Endometrial microvascular endothelial cells (primary cell): Measurements from ENCODE around the gene CLIC6. TPM values are rescaled to one million over a fixed set of nuclear protein-coding genes. Genes with fewer than 3 reads are reported as not detected.
"Not testable (repeated sequence)": the region's sequence is repeated elsewhere in the genome, so short reads cannot be mapped to it uniquely, and the experiment has no call there.

Source experiments
- in situ Hi-C: cut with HindIII; loops from 2 replicates; pipeline ENCODE4 v1.10.0; 2017; ENCODE audit warnings: low sequenced_read_pairs, low pct_unique_long_range_greater_than_20kb; ENCODE audit errors: inconsistent ontology term
- total RNA-seq: library from RNA; depleted of rRNA; stranded (reverse); fragments of >200 nt; gene quantifications from one replicate; pipeline ENCODE4 v1.2.3, GENCODE V29; 2015; ENCODE audit errors: inconsistent ontology term

CLIC6 gene
- total RNA-seq, 1 donor from 2014 or later = not detected

DNA sequence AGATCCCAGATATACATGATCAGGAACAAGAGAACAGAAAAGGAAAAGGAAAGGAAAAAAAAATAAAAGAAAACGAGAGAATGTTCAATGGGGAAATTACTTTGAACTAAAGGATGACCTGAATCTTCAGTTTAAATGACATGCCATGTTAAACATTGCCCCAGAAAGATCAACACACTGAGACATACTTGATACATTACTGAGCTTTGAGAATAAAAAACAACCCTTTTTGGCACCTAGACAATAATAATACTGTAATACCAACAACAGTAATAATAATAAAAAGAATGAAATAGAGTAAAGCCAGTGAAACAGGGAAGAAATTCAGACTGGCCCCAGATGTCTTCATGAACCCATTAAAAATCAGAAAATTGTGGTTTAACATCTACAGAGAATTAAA is 44.8 kb downstream of the CLIC6 start:
- in situ Hi-C loops = no loop called here

DNA sequence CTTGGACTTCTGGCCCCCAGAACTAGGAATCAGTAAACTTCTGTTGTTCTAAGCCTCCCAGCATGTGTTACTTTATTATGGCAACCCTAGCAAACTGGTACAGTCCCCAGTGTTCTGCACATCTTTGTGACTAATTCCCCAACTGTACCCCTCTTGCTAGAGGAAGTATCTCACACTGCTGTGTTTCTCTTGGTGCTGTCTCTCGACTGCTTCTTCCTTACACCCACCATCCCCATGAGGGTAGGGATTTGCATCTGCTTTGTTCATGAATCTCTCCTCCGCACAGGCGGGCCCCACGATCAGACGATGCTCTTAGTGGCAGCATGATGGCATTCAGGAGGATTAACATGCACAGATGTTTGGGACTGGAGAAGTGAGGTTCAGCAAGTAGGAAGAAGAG is 46.7 kb downstream of the CLIC6 start:
- in situ Hi-C loops = no loop called here

DNA sequence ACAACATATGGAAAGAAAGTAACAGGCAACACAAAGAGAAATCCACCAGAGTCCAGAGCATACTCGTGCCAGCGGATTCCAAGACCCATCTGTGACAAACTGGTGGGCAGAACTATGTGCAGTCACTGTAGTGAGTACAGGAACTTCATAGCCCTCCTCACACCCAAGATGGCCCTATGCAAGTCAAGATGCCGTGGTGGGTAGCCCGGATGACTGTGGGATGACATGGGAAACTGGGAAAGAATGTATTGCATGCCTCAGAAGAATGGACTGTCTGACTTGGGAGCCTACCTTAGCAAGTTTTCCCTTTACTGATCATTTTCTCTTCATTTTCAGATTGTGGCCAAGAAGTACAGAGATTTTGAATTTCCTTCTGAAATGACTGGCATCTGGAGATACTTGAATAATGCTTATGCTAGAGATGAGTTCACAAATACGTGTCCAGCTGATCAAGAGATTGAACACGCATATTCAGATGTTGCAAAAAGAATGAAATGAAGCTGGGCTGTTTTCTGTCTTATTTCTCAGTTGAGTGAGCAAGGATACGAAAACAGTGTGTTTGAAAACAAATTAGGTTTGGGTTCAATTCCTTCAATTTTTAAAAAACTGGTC is 47.3 kb downstream of the CLIC6 start:
- in situ Hi-C loops = no loop called here

DNA sequence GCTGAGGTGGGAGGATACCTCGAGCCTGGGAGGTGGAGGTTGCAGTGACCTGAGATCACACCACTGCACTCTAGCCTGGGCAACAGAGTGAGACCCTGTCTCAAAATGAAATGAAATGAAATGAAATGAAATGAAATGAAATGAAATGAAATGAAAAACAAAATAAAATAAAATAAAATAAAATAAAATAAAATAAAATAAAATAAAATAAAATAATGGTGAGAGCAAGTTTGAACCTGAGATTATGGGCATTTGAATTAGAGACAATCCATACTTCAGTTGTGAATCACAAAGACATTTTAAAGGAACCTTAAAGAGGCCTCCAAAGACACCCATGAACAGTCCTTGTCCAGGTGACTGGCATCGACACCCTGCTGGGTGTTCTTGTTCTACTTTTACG is 49.7 kb downstream of the CLIC6 start:
- in situ Hi-C loops = not testable (repeated sequence)

DNA sequence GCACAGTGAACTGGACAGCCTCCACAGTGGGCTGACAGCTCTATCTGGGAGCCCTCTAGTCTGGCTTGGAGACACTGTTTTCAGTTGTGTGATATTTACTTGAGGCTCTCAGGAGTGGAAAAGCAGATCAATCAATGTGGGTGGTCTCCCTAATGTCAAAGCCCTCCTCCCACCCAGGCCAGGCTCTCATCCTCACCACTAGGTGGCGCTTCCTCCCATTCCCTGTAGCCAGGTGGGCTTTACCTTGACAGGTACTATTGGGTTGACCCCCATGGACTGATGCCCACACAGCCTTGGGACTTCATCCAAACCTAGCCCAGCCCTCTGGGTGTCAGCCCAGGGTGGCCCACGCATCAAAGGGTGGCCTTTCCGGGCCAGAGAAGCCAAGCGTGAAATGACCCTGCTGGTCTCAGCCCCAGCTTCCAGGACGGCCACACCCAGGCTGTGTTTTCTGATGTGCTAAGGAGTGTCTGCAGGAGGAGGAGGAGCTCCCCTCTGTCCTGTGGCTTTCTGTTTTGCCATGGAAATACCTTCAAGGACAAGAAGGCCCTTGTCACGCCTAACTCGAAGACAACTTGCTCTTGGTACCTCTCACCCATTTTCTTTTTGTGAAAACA is 54.0 kb downstream of the CLIC6 start:
- in situ Hi-C loops = no loop called here

DNA sequence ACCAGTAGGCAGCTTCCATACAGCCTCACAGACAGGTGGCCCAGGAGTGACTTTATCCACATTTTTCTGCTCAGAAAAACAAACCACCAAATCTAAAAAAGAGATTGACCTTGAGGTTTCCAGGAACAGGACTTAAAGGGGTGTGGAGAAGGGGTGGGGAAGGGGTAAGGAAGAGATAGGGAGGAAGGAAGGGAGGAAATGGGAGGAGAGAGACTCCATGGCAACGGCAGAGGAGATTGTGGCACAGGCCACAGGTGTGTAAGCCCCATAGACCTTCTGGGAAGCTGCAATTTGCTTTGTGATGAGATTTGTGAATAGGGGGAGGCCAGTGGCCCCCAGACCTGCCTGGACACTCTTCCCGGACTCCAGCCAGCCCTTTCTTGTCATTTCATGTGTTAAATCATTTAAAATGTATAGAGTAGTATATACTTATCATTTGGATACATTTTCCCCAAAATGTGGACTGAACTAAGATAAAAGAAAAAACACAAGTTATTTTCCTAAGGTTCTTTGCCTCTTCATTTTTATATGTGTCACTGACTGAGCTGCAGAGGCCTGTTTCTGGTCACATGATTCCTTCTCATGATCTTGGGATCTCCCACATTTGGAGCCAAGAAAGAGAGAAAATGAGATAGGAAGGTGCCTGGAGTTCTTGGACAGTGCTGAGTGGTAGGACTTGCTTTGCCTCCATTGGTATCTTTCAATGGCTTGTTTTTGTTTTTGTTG is 55.5 kb downstream of the CLIC6 start:
- in situ Hi-C loops = no loop called here

DNA sequence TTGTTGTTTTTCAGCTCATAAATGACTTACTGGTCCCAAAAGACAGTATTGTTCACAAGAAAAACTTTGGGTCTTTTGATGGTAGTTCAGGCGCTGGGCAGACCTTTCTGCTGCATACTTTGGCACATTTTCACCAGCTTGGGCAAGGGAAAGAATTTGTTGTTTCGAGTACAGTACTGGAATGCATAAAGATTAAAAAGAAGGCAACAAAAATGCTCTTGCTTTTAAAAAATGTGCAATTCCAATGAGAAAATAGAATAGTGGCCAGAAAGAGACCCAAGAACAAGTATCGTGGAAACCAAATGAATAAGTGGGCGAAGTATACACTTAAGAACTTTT is 56.0 kb downstream of the CLIC6 start:
- in situ Hi-C loops = no loop called here

DNA sequence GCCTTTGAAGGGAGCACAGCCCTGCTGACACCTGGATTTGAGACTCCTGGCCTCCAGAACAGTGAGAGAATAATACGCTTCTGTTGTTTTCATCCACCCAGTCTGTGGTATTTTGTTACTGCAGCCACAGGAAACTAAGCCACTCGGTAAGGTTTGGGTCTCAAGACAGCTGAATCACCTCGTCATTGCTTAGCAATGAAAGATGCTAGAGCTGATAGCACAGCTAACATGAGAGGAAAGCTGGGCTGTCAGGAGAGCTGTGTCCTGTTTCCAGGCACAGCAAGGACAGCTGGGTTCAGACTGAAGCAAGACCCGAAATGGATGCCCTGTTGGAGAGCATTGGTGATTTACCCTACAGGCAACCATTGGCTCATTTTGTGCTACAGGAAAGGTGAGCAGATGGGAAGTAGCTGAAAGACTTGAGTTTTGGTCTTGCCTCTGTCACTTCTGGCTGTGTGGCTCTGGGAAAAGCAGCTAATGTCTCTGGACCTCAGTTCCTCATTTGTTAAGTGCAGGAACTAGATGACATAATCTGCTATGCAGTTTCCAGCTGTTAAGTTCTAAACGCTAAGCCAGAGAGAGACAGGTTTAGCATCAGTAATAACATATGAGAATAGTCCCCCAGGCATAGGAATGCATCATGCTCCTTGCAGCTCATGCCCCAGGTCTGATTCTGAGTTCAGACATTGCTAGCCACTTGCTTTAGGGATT is 58.0 kb downstream of the CLIC6 start:
- in situ Hi-C loops = no loop called here

DNA sequence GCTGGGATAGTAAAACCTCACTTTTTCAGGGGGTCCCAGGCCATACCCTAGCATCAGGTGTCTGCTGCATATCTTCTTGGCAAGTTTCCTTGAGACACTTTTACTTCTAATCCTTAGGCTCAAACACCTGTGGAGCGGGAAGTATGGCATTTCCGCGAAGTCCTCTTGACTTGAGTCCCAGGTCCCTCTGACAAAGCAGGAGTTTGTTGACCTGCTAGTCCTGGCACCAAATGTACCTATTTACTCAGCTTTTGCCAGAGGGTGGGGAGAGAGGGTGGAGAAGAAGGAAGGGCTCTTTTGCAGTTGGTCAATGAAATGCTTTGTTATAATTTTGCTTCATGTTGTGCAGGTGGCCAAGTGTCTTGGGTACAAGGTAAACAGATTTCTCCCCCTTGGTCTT is 59.7 kb downstream of the CLIC6 start:
- in situ Hi-C loops = no loop called here

DNA sequence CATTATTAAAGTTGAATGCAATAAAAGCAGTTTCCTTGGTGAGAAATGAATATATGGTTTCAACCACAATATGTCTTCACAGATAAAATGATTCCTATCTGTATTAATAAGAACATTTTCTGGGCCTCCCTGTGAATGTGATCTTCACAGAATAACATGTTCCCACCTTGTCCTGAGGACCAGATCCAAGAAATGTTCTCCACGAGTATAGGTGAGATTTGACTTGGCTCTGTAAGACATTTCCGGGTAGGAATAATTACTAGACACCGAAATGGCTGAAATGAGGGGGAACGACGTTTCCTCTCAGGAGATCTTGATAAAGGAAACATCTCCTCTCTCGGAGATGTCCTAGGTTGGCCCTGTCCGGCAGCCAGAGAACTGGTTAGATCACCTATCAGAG is 61.4 kb downstream of the CLIC6 start:
- in situ Hi-C loops = no loop called here

DNA sequence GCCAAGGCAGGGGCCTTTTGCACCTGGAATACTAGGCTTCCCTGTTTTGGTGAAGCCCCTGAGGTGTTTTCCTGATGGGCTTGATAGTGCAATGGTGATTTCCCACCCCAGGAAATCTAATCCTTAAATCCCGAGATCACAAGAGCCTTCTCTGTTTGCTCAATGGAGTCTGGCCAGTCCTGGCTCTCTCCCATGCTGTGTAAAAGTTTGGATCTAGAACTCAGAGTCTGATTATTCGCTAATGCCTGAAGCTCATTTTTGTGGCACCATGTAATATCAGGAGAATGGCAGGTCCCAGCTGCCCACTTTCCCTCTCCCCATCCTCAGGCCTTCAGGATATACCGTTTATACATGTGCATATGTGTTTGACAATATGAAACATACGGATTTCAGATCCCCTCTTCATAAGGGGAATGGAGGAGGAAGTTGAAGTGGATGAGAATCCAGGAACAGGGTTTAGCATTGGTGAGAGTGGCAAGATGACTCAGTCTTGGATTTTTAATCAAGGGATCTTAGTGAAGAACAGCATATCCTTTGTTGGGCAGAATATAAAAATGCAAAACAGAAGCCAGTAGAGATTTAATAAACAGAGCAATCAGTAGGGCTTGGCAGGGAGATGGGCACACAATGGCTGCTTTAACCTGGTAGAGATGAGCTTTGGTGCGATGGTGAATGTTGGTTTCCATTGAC is 62.1 kb downstream of the CLIC6 start:
- in situ Hi-C loops = no loop called here

DNA sequence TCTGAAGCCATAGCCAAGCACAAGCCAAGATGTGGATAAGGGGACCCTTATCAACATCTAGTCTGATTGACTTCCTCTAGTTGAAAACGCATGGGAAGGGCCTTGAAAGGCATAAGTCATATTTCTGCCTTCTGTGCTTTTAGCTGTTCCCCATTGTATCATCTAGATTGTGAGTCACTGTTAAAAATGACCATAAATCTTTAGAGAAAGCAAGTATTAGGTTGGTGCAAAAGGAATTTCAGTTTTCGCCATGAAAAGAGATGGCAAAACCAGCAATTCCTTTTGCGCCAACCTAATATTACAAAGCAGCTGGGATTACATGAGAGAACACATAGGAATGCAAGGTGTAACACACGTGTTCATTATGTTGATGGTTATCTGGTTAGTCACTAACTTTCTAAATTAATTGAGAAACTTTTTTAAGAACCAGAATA is 63.6 kb downstream of the CLIC6 start:
- in situ Hi-C loops = no loop called here

DNA sequence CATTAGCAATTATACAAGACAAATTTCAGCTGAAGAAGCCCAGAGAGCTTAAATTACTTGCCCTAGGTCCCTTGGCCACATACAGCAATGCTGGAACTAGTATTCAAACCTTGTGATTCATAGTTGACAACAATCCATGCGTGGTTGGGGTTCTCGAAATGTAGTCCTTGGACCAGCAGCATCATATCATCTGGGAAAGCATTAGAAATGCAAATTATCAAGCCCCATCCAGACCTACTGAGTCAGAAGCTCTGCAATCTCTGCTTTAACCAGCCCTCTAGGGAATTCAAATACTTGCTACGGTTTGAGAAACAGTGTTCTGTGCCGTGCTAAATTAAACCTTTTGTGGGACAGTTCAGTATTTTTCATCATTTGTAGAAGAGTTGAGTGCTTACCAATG is 65.1 kb downstream of the CLIC6 start:
- in situ Hi-C loops = no loop called here

DNA sequence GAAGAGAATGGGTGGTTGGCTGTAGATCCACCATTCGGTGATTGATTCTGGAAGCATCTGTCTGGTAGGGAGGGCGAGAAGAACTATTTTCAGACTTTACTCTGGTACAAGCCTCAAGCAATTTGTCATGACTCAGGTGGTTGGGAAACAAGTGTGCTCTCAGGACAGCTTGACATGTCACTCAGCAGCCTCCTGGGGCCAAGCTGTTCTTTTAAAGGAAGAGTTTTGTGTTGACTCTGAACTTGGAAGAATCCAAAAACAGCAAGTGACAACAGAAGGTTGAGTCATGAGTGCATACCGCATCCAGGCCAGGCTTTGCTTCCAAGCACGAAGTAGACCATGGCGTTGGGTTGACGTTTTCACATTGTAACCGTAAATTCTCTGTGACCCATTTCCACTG is 65.9 kb downstream of the CLIC6 start:
- in situ Hi-C loops = no loop called here

DNA sequence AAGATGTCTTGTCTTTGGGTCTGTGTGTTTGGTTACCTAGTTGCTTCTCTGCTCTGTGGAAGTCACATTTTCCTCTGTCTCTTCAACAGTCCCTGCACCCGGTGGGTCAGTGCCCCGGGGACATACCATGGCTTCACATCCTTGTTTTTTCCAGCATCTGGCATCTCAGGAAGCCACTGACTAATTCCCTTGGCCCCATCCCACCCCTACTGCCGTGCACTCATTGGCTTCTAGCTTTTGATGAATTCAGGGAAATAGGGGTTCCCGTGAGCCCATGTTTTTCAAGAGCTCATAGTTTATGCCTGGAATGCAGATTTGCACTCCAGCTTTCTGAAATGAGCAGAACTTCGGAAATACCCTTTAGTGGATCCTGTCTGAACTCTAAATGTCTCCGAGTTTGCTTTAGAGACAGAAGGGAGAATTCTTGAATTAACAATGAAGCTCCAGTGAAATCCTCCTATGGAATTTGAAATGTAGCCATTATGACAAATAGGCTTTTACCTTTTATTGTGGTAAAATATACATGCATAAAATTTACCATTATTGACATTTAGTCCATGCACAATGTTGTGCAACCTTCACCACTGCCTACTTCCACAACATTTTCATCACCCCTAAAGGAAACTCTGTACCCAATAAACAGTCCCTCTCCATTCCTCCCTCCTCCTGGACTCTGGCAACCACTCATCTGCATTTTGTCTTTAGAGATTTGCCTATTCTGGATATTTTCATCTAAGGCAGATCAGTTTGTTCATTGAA is 67.5 kb downstream of the CLIC6 start:
- in situ Hi-C loops = no loop called here

DNA sequence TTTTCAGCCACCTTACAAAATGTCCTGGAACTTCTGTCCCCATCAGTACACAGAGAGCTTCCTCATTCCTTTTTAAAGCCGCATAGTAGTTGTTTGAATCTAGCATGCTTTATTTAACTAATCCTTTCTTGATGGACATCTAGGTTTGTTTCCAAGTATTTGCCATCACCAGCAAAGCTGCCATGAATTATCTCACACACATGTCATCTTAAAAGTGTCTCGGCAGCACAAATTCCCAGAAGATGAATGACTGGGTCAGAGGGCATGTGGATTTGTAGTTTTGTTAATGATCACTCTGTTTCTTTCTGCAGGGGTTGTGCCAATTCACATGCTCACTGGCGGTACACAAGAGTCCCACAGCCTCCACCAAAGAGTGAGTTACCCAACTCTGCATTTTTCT is 68.3 kb downstream of the CLIC6 start:
- in situ Hi-C loops = no loop called here

DNA sequence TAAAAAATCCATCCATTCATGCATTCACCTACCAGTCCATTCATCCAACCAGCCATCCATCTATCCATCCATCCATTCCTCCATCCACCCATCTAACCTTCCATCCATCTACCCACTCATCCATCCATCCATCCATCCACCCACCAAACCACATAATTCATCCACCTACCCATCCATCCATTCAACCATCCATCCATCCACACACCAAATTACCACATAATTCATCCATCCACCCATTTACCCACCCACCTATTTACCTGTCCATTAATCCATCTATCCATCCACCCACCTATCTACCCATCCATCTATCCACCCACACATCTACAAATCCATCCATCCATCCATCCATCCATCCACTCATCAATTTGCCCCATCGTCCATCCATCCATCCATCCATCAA is 71.4 kb downstream of the CLIC6 start:
- in situ Hi-C loops = no loop called here

DNA sequence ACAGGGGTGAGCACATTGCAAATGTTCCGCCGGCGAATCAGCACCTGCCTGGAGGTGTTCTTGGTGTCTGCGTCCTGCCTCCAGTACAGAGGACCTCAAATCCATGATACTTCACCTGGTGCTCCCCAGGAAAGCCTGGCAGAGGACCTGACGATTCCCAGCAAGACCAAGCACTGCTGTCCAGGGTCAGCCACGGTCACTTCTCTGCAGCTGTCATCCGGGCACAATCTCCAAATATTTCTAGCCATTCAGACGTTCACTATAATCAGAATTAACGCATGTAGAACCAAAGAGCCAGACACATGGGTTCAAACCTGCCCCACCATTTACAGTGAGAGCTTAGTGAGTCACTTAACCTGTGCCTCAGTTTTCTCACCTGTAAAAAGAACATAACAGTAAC is 74.5 kb downstream of the CLIC6 start:
- in situ Hi-C loops = no loop called here

DNA sequence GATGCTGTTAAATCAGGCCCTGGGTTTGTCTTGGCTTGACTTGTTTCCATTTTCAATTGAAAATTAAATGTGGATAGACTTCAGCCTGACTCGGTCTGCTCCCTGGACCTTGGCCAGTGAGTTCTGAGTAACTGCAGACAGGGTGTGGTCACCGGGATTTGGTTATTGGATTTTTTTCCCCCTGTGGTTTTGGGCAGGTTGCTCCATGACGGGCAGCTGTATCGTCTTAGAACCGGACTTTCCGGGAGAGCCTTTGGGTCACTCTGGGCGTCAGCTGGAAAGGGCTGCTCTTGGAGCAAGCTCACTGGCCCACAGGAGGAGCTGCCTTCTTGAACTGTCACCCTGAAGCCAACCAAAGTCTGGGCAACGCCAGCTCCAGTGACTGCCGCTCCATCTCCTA is 75.0 kb downstream of the CLIC6 start:
- in situ Hi-C loops = no loop called here
